TTC549 (cell line): ENCODE measurements around the gene ATAD3B.
A peak's percentile ranks its signal among the peaks of the same experiment; 100 is the strongest.
"Not testable (repeated sequence)": the region's sequence is repeated elsewhere in the genome, so short reads cannot be mapped to it uniquely, and the experiment has no call there.

ENCODE experiments used
- FAIRE-seq: peaks from 2 replicates; lab custom pipeline; 2012; peaks lifted over from hg19 to GRCh38; lab: Jason Lieb, UNC

Gene ATAD3B

DNA sequence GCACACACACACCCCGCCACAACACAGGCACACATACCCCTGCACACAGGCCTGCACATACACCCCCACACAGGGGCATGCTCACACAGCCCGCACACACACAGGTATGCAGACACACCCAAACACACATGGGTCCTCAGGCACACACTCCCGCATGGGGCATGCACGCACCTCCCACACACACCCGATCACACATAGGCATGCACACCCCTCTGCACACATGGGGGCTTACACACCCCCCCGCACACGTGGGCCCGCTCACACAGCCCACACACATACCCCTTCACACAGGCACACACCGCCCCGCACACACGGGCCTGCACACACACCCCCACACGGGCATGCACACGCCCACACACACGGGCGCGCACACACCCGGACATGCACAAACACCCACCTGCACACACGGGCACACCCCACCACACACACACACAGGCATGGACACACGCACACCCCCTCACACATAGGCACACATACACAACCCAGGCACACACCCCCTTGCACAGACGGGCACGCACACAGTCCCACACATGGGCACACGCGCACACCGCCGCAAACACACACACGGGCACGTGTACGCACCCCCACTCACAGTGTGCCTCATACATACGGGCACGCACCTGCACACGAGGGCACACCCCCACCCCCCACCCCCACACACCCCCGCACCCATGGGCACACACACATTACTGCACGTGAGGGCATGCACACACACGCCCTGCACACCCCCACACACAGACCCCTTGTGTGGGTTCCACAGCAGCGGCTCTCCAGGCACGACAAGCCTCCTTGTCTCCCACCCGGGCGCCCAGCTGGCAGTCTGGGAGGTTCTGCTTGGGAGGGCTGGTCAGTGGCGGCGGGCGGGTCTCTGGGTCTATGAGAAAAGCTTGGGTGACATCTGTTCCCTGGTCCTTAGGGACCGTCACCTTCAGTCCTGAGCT is 8.3 kb downstream of the ATAD3B start:
- no peak for FAIRE-seq

- not testable (repeated sequence) for FAIRE-seq
Measured at GRCh38 chr1:1480488-1480867, 8.9 kb downstream of the ATAD3B start.

DNA sequence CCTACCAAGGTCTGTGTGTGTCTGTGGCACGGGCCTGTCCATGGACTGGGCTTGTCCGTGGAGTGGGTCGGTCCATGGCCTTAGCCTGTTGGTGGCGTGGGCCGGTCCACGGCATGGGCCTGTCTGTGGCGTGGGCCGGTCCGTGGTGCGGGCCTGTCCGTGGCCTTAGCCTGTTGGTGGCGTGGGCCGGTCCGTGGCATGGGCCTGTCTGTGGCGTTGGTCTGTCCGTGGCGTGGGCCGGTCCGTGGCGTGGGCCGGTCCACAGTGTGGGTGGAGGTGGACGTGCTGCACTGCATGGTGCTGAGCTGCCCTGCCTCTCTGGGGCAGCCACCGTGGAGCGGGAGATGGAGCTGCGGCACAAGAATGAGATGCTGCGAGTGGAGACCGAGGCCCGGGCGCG is 10.2 kb downstream of the ATAD3B start:
- FAIRE-seq: not testable (repeated sequence)

DNA sequence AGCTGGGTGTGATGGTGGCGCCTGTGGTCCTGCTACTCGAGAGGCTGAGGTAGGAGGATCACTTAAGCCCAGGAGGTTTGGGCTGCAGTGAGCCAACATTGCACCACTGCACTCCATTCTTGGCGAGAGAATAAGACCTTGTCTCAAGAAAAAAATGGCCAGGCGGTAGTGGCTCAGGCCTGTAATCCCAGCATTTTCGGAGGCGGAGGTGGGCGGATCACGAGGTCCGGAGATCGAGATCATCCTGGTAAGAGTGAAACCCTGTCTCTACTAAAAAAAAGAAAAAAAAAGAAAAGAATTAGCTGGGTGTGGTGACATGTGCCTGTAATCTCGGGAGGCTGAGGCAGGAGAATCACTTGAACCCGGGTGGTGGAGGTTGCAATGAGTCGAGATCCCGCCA is 11.3 kb downstream of the ATAD3B start:
- FAIRE-seq: no peak

GRCh38 chr1:1483714-1484113 is 12.1 kb downstream of the ATAD3B start:
- FAIRE-seq: no peak

DNA sequence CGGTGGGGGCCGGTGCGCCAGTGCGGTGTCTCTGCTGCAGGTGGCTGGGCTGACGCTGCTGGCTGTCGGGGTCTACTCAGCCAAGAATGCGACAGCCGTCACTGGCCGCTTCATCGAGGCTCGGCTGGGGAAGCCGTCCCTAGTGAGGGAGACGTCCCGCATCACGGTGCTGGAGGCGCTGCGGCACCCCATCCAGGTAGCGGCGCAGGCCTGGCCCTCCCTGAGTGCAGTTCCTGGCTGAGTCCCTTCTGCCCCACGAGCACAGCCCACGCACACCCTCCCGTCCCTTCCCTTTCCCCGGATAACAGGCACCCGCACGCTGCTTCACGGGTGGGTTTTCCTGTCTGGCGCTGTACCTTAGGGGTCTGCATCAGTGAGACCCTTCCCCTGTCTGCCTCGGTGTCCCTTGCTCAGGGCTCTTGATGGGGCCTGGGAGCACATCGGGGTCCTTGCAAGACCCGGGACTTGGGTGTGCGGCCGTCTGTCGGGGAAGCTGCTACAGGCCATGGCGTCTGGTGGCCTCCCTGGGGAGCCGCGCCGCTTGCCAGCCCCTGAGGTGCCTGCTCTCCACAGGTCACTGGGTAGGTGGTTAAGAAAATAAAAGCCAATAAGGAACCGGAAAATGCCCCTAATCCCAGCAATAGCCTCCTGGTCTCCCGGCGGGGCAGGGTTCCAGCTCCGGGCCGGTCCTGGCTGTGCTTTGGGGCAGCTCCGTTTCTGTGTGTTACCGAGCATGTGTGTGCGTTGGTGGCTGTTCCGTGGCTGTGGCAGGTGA is 13.6 kb downstream of the ATAD3B start:
- not testable (repeated sequence) for FAIRE-seq

DNA sequence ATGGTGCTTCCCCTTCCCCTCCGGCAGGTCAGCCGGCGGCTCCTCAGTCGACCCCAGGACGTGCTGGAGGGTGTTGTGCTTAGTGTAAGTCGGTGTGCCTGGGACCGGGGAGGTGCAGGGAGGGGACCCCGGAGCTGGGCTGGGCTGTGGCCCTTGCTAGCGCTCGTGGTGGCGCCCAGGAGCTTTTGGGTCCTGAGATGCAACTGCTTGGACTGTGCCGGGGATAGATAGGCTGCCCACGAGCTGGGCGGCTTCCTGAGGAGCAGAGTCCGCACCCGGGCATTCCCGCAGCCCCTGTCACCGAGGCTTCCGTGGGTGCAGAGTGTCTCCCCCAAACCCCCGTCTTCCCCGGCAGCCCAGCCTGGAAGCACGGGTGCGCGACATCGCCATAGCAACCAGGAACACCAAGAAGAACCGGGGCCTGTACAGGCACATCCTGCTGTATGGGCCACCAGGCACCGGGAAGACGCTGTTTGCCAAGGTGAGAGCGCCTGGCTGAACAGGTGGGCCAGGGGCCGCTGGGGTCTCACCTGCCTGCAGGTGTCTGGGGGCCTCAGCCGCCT is 14.3 kb downstream of the ATAD3B start:
- FAIRE-seq: not testable (repeated sequence)

- FAIRE-seq: no peak
Measured at GRCh38 chr1:1487701-1488100, 16.1 kb downstream of the ATAD3B start.

DNA sequence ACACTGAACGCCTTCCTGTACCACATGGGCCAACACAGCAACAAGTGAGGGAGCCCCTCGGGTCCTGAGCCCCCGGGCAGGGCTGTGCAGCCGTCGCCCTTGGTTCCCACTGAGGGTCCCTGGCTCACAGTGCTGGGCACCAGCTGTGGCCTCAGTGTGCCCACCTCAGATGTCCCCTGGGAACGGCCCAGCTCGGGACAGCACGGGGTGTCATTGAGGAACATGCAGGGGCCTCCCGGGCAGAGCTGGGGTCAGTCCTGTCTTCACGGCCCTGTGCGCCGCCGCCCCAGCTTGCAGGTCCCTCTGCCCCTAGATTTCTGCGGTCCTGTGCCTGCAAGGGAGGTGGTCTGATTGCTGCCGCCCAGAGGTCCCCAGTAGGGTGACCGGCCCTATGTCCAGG is 17.7 kb downstream of the ATAD3B start:
- no peak for FAIRE-seq

DNA sequence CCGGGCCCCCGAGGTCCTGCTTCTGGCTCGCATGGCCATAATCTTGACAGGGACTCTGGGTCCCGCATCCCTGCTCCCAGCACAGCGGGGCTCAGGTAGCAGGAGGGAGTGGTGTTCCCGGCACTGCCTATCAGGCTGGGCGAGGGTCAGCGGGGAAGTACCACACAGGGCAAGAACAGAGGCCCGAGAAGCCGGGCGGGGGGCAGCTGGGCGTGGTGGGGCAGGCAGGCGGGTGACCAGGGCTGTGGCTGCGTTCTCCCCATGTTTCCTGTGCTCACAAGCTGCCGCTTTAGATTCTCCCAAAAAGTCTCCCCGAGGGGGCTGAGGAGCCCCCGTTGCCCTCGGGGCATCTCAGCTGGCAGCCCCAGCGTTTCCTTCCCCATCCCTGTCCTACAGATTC is 18.3 kb downstream of the ATAD3B start:
- no peak for FAIRE-seq

GRCh38 chr1:1490633-1491230 is 19.2 kb downstream of the ATAD3B start:
- no peak for FAIRE-seq

DNA sequence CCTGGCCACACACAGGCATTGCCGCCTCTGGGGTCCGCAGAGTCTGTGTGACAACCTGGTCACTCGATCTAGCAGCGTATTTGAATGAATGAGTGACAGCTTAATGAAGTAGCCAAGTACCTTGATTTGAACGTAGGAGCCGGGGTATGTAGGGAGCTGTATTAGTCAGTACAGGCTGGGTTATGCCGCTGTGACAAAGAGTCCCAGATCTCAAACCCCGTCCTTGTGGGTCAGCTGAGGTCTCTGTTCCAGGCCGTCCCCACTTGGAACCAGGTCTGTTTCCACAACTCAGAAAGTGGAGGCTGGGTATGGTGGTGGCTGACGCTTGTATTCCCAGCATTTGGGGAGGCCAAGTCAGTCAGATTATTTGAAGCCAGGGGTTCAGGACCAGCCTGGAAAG is 20.0 kb downstream of the ATAD3B start:
- FAIRE-seq: no peak

DNA sequence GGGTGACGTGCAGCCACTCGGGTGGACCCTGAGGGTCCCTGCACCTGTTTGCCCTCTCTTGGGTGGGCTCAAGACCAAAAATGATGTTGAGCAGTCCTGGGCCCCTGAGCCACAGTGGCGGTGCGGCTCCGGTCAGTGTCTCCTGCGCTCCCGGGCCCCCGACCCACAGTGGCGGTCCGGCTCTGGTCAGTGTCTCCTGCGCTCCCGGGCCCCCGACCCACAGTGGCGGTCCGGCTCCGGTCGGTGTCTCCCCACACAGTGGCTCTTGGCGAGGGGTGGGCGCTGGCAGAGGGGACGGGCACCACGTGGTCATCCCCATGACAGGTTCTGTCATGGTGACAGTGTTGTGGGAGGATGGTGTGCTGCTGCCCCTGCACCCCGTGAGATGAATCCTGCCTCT is 22.7 kb downstream of the ATAD3B start:
- not testable (repeated sequence) for FAIRE-seq

DNA sequence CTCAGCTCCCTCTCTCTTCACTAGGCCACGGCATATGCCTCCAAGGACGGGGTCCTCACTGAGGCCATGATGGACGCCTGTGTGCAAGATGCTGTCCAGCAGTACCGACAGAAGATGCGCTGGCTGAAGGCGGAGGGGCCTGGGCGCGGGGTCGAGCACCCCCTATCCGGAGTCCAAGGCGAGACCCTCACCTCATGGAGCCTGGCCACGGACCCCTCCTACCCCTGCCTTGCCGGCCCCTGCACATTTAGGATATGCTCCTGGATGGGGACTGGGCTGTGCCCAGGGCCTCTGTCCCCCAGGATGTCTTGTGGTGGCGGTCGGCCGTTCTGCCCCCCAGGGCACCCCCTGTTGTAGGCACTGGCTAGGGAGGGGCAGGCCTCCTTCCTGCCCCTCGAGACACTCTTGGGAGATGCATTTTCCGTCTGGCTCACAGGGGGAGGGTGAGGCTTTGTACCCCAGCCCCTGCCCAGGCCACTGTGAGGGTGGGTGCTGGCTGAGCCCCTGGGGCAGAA is 24.0 kb downstream of the ATAD3B start:
- not testable (repeated sequence) for FAIRE-seq

DNA sequence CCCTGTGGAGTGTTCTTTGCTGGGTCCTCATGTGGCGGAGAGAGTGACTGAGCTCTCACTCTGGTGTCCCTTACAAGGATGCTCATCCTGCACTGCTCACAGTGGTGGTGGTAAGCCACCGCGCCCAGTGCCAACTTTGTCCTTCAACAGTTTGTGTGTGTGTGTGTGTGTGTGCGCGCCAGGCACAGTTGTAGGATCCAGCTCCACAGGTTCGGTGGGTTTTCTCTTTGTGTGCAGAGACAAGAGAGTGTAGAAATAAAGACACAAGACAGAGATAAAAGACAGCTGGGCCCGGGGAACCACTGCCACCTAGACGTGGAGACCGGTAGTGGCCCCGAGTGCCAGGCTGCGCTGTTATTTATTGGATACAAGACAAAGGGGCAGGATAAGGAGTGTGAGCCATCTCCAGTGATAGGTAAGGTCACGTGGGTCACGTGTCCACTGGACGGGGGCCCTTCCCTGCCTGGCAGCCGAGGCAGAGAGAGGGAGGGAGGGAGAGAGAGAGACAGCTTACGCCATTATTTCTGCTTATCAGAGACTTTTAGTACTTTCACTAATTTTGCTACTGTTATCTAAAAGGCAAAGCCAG is 33.3 kb downstream of the ATAD3B start:
- FAIRE-seq: not testable (repeated sequence)

GRCh38 chr1:1505366-1505798 is 33.8 kb downstream of the ATAD3B start:
- peak; percentile 63 for FAIRE-seq

GRCh38 chr1:1505801-1506200 is 34.2 kb downstream of the ATAD3B start:
- FAIRE-seq: not testable (repeated sequence)

DNA sequence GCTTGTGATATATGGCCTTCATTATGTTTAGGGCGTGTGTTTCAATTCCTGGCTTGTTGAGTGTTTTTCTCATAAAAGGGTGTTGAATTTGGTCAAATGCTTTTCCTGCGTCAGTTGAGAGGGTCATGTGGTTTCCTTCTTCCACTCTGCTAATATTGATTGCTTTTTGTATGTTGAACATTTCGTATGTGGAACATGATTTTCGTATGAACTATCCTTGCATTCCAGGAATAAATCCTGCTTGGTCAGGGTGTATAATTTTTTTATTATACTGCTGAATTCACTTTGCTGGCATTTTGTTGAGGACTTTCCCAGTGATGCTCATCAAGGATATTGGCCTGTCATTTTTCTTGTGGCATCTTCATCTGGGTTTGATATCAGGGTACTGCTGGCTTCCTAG is 35.7 kb downstream of the ATAD3B start:
- no peak for FAIRE-seq

GRCh38 chr1:1508775-1509464 is 37.4 kb downstream of the ATAD3B start:
- FAIRE-seq: not testable (repeated sequence)

DNA sequence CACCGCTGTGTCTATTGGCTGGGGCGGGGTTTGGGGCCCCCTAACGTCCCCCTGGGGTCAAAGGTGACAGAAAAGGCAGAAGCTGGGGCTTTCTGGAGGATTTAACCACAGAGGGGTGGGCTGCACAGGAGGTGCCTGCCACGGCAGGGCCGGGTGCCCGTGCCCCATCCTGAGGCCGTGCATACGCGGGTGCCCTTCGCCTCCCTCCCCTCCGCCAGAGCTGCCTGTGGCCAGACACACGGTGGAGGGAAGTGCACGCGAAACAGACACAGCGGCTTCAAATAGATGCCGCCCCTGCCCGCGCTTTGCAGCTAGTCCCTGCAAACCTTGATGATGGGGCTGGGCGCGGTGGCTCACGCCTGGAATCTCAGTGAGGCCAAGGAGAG is 37.9 kb downstream of the ATAD3B start:
- FAIRE-seq: not testable (repeated sequence)

DNA sequence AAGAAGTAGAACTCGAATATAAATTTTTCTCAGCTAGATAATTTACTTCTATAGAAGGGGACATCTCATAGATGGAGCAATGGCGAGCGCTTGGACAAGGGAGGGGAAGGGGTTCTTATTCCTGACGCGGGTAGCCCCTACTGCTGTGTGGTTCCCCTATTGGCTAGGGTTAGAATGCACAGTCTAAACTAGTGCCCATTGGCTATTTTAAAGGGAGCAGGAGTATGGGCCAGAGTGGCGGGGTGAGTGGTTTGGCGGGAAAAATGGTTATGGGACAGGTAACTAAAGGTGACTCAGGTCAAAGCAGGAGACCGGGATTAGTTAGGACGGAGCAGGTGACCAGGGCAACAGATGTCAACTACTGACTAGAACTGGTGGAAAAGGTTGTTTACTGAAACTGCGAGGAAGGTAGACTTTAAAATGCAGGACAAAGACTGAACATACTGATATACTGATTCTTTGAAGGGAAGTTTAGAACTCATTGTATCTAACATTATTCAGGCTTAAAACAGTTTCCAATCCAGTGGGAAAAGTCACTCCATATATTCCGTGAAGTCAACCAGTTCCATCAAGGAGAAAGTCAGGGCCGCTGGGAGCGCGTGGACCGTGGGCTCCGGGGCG is 39.5 kb downstream of the ATAD3B start:
- no peak for FAIRE-seq
